ENCODE data around the gene CYP4V2. TPM values are rescaled to one million over a fixed set of nuclear protein-coding genes. Genes with fewer than 3 reads are reported as not detected.
"Not testable (repeated sequence)": the region's sequence is repeated elsewhere in the genome, so short reads cannot be mapped to it uniquely, and the experiment has no call there.

CYP4V2 gene
- total RNA-seq, 1 donor from 2014 or later: 7.3 TPM

- FAIRE-seq (no peak), DNase-seq (ENCODE audit: low spot score in 2 of 2) (no peak)
These were observed 35.9 kb downstream of the CYP4V2 start, which contains the start of gene KLKB1 for GRCh38 chr4:186227221-186227620. KLKB1 (plus strand) TSS chr4:186227507; CDS start chr4:186228196, 689 bp downstream.

- DNase-seq (ENCODE audit: low spot score in 2 of 2) (no peak), FAIRE-seq (no peak)
These were observed 36.6 kb downstream of the CYP4V2 start for GRCh38 chr4:186227744-186228513.

- no peak for DNase-seq (ENCODE audit: low spot score in 2 of 2)
- FAIRE-seq: no peak
These were observed 37.1 kb downstream of the CYP4V2 start for GRCh38 chr4:186228514-186228894.

GRCh38 chr4:186234367-186234766, 43.0 kb downstream of the CYP4V2 start:
- FAIRE-seq: no peak
- DNase-seq (ENCODE audit: low spot score in 2 of 2): no peak

- DNase-seq (ENCODE audit: low spot score in 2 of 2) (no peak), FAIRE-seq (no peak)
These were observed 44.8 kb downstream of the CYP4V2 start for GRCh38 chr4:186236126-186236525.

GRCh38 chr4:186240452-186240847, 49.1 kb downstream of the CYP4V2 start:
- FAIRE-seq (no peak), DNase-seq (ENCODE audit: low spot score in 2 of 2) (no peak)

GRCh38 chr4:186240848-186241491, 49.6 kb downstream of the CYP4V2 start:
- FAIRE-seq (no peak), DNase-seq (ENCODE audit: low spot score in 2 of 2) (no peak)

GRCh38 chr4:186241616-186242015, 50.2 kb downstream of the CYP4V2 start:
- no peak for FAIRE-seq
- no peak for DNase-seq (ENCODE audit: low spot score in 2 of 2)

GRCh38 chr4:186242031-186242430, 50.7 kb downstream of the CYP4V2 start:
- not testable (repeated sequence) for DNase-seq (ENCODE audit: low spot score in 2 of 2); FAIRE-seq

- no peak for FAIRE-seq
- no peak for DNase-seq (ENCODE audit: low spot score in 2 of 2)
These were observed 52.0 kb downstream of the CYP4V2 start for GRCh38 chr4:186243331-186243730.

GRCh38 chr4:186244835-186245234, 53.5 kb downstream of the CYP4V2 start:
- FAIRE-seq (no peak), DNase-seq (ENCODE audit: low spot score in 2 of 2) (no peak)

GRCh38 chr4:186247062-186247752, 55.8 kb downstream of the CYP4V2 start:
- DNase-seq (ENCODE audit: low spot score in 2 of 2); FAIRE-seq: not testable (repeated sequence)

GRCh38 chr4:186248643-186249042, 57.3 kb downstream of the CYP4V2 start:
- FAIRE-seq: peak; percentile 30
- no peak for DNase-seq (ENCODE audit: low spot score in 2 of 2)

- FAIRE-seq: no peak
These were observed 58.7 kb downstream of the CYP4V2 start for GRCh38 chr4:186249785-186250754.

GRCh38 chr4:186250760-186251159, 59.4 kb downstream of the CYP4V2 start:
- no peak for FAIRE-seq
- no peak for DNase-seq (ENCODE audit: low spot score in 2 of 2)

More at GRCh38 chr4:186249785-186250754, 58.7 kb downstream of the CYP4V2 start:
- no peak for DNase-seq (ENCODE audit: low spot score in 2 of 2)

GRCh38 chr4:186255122-186255521, 63.8 kb downstream of the CYP4V2 start:
- DNase-seq (ENCODE audit: low spot score in 2 of 2): no peak
- FAIRE-seq: no peak

- FAIRE-seq: no peak
These were observed 66.9 kb downstream of the CYP4V2 start for GRCh38 chr4:186258216-186258811.

GRCh38 chr4:186260117-186260503, 68.7 kb downstream of the CYP4V2 start:
- no peak for FAIRE-seq

More at GRCh38 chr4:186258216-186258811, 66.9 kb downstream of the CYP4V2 start:
- no peak for DNase-seq (ENCODE audit: low spot score in 2 of 2)

More at GRCh38 chr4:186260117-186260503, 68.7 kb downstream of the CYP4V2 start:
- no peak for DNase-seq (ENCODE audit: low spot score in 2 of 2)

Measured in frontal cortex (tissue), 4 donors.